Muscle layer of duodenum (tissue), 2 donors: ENCODE results near the gene IL4R.

Source experiments
- H3K27ac ChIP-seq: one replicate; pipeline ENCODE4 v1.7.0; 2013; ENCODE audit warnings: mild to moderate bottlenecking, low read length
- H3K27me3 ChIP-seq: one replicate; pipeline ENCODE4 v1.7.0; 2013; ENCODE audit warnings: low read depth, mild to moderate bottlenecking, control low read depth, low read length
- H3K36me3 ChIP-seq, 2 donors: one replicate each; pipeline ENCODE4 v1.7.0; 2013; ENCODE audit warnings: low read length in 2 of 2, control low read depth in 1 of 2, mild to moderate bottlenecking in 1 of 2; ENCODE audit not compliant: insufficient read depth in 2 of 2, control insufficient read depth in 1 of 2
- H3K4me1 ChIP-seq, 2 donors: one replicate each; pipeline ENCODE4 v1.7.0; 2013; ENCODE audit warnings: low read length in 2 of 2, mild to moderate bottlenecking in 2 of 2, control low read depth in 1 of 2, moderate library complexity in 1 of 2; ENCODE audit not compliant: insufficient read depth in 2 of 2, control insufficient read depth in 1 of 2
- H3K4me3 ChIP-seq, 2 donors: one replicate each; pipeline ENCODE4 v1.7.0; 2013; ENCODE audit warnings: low read length in 2 of 2, low read depth in 1 of 2, mild to moderate bottlenecking in 1 of 2
- H3K9me3 ChIP-seq, 2 donors: one replicate each; pipeline ENCODE4 v1.7.0; 2013; ENCODE audit warnings: low read length in 2 of 2, control low read depth in 1 of 2, mild to moderate bottlenecking in 1 of 2; ENCODE audit not compliant: control insufficient read depth in 1 of 2
- donor health status: healthy.

IL4R gene

GRCh38 chr16:27350006-27350405, 36.2 kb downstream of the IL4R start:
- Histone ChIP-seq H3K36me3 (peaks cover 79 to 89% of the 10 kb centered on the region in 2 donors), H3K9me3 (no peaks in the 10 kb centered on the region), H3K27me3 (no peaks in the 10 kb centered on the region), H3K4me1 (no peaks in the 10 kb centered on the region), H3K27ac (no peak overlapping the region), H3K4me3 (no peak overlapping the region)

GRCh38 chr16:27351989-27352388, 38.2 kb downstream of the IL4R start:
- no peak overlapping the region for H3K27ac ChIP-seq
- no peaks in the 10 kb centered on the region for H3K27me3 ChIP-seq
- peaks cover 81 to 93% of the 10 kb centered on the region in 2 donors for H3K36me3 ChIP-seq
- H3K9me3 ChIP-seq = no peaks in the 10 kb centered on the region
- no peaks in the 10 kb centered on the region for H3K4me1 ChIP-seq
- H3K4me3 ChIP-seq = no peak overlapping the region

- Histone ChIP-seq H3K36me3 (peaks cover 75 to 84% of the 10 kb centered on the region in 2 donors), H3K9me3 (no peaks in the 10 kb centered on the region), H3K4me1 (no peaks in the 10 kb centered on the region), H3K4me3 (no peak overlapping the region), H3K27me3 (no peaks in the 10 kb centered on the region), H3K27ac (no peak overlapping the region)
Observed at GRCh38 chr16:27353853-27354252, 40.1 kb downstream of the IL4R start.

GRCh38 chr16:27355610-27356009, 41.8 kb downstream of the IL4R start:
- no peaks in the 10 kb centered on the region for H3K9me3 ChIP-seq
- H3K27me3 ChIP-seq = no peaks in the 10 kb centered on the region
- no peak overlapping the region for H3K27ac ChIP-seq
- H3K4me3 ChIP-seq = no peak overlapping the region
- H3K36me3 ChIP-seq = peaks cover 73 to 82% of the 10 kb centered on the region in 2 donors
- H3K4me1 ChIP-seq = no peaks in the 10 kb centered on the region

GRCh38 chr16:27356794-27357193, 43.0 kb downstream of the IL4R start:
- Histone ChIP-seq H3K27ac (no peak overlapping the region), H3K4me1 (no peaks in the 10 kb centered on the region), H3K27me3 (no peaks in the 10 kb centered on the region), H3K4me3 (no peak overlapping the region), H3K36me3 (peaks cover 67 to 83% of the 10 kb centered on the region in 2 donors), H3K9me3 (no peaks in the 10 kb centered on the region)

GRCh38 chr16:27359051-27359450, 45.3 kb downstream of the IL4R start:
- Histone ChIP-seq H3K36me3 (peaks cover 63 to 87% of the 10 kb centered on the region in 2 donors), H3K9me3 (no peaks in the 10 kb centered on the region), H3K27me3 (no peaks in the 10 kb centered on the region), H3K27ac (no peak overlapping the region), H3K4me1 (peaks cover 0 to 8% of the 10 kb centered on the region in 2 donors), H3K4me3 (no peak overlapping the region)

- peaks cover 57 to 85% of the 10 kb centered on the region in 2 donors for H3K36me3 ChIP-seq
- no peaks in the 10 kb centered on the region for H3K9me3 ChIP-seq
Observed at GRCh38 chr16:27359615-27360014, 45.8 kb downstream of the IL4R start.

GRCh38 chr16:27361987-27362386, 48.2 kb downstream of the IL4R start:
- H3K27ac ChIP-seq = no peak overlapping the region
- H3K4me3 ChIP-seq = no peak overlapping the region
- H3K36me3 ChIP-seq = peaks cover 40 to 62% of the 10 kb centered on the region in 2 donors
- no peaks in the 10 kb centered on the region for H3K9me3 ChIP-seq
- H3K4me1 ChIP-seq = peaks cover 0 to 8% of the 10 kb centered on the region in 2 donors
- H3K27me3 ChIP-seq = no peaks in the 10 kb centered on the region

More at GRCh38 chr16:27359615-27360014, 45.8 kb downstream of the IL4R start:
- Histone ChIP-seq H3K27ac (no peak overlapping the region), H3K4me3 (no peak overlapping the region), H3K27me3 (no peaks in the 10 kb centered on the region), H3K4me1 (peaks cover 0 to 8% of the 10 kb centered on the region in 2 donors)

GRCh38 chr16:27362570-27363245, 48.9 kb downstream of the IL4R start:
- Histone ChIP-seq H3K4me1 (peaks cover 3 to 11% of the 10 kb centered on the region in 2 donors), H3K27me3 (no peaks in the 10 kb centered on the region), H3K27ac (no peak overlapping the region), H3K9me3 (no peaks in the 10 kb centered on the region), H3K4me3 (no peak overlapping the region), H3K36me3 (peaks cover 38 to 62% of the 10 kb centered on the region in 2 donors)

- H3K27me3 ChIP-seq = no peaks in the 10 kb centered on the region
- no peaks in the 10 kb centered on the region for H3K9me3 ChIP-seq
- H3K4me3 ChIP-seq = no peak overlapping the region
- H3K4me1 ChIP-seq = peaks cover 5 to 15% of the 10 kb centered on the region in 2 donors
- H3K36me3 ChIP-seq = peaks cover 36 to 60% of the 10 kb centered on the region in 2 donors
- no peak overlapping the region for H3K27ac ChIP-seq
Observed at GRCh38 chr16:27363246-27363632, 49.5 kb downstream of the IL4R start.

- H3K27ac ChIP-seq = no peak overlapping the region
- H3K4me3 ChIP-seq = no peak overlapping the region
- no peaks in the 10 kb centered on the region for H3K9me3 ChIP-seq
- H3K36me3 ChIP-seq = peaks cover 31 to 55% of the 10 kb centered on the region in 2 donors
- H3K27me3 ChIP-seq = no peaks in the 10 kb centered on the region
- peaks cover 5 to 15% of the 10 kb centered on the region in 2 donors for H3K4me1 ChIP-seq
Observed at GRCh38 chr16:27363797-27364196, 50.0 kb downstream of the IL4R start.
